Activated gamma-delta T cell (primary cell): ENCODE data around the gene KLK1.

ENCODE experiments used
- DNase-seq: peaks from one replicate; lab custom pipeline; 2025; lab: John Stamatoyannopoulos, UW

Gene KLK1

DNA sequence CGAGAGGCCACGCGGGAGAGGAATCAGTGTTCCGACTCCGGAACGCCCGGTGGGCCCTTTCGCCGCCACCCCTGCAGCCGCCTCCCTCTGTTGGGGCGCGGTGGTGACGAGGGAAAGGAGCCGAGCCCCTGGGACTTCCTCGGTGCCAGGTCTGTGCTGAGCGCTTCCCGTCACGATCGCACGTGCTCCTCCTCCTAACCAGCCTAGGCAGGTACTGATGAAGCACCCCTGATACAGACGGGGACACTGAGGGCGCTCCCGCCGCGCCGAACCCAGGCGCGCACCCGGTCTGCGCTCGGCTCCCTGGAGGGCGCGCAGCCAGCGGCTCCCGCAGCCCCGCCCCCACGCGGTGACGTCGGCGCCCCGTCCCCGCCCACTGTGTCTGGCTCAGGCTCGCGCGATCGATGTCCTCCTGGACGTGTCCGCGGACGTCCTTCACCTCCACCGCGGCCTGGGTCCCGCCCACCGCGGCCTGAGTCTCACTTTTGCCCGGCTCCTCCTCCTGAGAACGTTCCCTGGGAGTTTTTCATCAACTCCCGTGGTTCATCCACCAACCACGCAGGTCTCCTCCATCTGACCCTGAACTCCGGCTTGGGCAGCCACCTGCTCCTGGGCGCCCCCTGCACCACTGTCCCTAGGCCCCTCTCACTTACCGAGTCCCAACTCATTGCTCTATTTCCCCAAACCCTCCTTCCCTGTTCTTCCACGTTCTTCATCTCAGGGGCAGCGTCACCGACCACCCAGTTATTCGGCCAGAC is 12.4 kb upstream of the KLK1 start:
- peak; percentile 46 for DNase-seq

GRCh38 chr19:50835103-50835784 is 11.7 kb upstream of the KLK1 start:
- DNase-seq: no peak

DNA sequence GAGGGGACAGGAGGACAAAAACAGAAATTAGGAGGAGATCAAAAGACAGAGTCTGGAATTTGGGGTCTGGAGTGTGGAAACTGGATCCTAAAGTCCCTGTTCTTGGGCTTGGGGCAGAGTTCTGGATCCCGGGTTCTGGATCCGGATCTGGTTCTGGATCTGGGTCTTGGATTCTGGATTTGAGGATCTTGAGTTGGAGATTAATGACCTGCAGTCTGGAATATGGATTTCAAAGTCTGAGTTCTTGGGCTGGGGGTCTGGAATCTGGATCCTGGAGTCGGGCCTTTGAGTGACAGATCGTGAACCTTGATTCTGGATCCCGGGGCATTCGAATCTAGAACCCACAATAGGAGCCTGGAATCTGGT is 10.2 kb upstream of the KLK1 start:
- DNase-seq: no peak

DNA sequence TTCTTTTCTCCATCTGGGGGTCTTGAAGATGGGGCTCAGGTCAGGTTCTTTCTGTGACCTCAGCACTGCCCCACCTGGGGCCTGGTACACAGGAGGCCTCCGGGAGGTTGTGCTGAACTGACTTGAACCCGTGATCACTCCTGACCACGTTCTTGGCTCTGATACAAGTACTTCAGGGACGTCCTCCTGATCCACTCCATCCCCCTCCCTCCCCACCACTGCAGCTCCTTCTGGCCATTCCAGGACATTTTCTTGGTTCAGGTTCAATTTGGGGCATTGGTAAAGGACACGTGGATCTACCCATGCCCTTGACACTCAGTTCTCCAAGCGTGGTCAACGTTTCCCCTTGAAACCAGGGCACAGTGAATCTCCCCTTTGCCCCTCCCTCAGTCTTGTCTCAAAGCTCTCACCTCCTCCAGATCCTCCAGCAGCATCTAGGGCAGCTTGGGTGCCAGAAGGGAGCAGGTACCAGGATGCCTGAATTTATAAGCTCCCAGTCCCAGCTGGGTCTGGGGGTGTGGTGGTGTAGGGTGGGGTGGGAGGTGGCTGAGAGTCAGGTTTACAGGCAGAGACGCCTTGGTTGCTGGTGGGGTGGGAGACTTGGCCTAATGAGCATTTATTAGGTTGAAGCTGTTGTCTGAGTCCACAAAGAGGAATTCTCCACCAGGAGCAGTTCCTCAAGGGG is 9.7 kb upstream of the KLK1 start, which contains the start of gene KLK15:
TSS of gene KLK15 (minus strand) at position 458 of the 685 bp plus-strand sequence. CDS start 2,082 bp downstream, outside the sequence.
- DNase-seq: no peak

DNA sequence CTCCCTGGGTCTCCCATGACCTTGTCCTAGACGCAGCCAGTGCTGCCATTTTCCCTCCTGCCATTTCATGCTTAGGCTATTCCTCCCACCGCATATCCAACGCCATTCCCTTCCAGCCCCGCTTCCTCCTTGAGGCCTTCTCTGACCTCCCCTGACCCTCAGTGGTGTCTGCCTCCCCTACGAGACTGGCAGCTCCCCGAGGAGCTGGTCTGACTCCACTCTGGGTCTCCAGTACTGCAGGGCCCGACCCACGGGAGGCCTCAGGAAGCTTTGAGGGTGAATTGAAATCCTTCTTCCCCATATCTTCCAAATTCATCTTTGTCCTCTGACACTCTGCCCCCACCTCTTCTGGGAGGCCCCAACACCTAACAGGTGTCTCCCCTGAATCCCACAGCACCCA is 9.1 kb upstream of the KLK1 start:
- no peak for DNase-seq

DNA sequence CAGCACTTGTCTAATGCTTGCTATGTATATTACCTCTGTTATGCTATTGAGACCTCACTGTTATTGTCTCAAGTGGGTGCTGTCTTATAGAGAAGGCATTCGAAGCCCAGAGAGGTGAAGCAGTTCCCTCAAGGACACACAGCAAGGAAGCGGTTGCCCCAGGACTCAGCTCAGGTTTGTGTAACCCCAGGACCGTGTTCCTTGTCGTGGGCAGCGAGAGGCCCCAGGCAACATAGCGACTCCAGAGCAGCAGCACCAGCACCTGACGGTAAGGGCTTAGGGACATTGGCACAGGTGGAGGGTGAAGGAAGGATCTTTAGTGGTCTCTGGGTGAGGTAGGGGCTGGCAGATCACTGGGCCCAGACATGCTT is 7.4 kb upstream of the KLK1 start:
- DNase-seq: no peak

DNA sequence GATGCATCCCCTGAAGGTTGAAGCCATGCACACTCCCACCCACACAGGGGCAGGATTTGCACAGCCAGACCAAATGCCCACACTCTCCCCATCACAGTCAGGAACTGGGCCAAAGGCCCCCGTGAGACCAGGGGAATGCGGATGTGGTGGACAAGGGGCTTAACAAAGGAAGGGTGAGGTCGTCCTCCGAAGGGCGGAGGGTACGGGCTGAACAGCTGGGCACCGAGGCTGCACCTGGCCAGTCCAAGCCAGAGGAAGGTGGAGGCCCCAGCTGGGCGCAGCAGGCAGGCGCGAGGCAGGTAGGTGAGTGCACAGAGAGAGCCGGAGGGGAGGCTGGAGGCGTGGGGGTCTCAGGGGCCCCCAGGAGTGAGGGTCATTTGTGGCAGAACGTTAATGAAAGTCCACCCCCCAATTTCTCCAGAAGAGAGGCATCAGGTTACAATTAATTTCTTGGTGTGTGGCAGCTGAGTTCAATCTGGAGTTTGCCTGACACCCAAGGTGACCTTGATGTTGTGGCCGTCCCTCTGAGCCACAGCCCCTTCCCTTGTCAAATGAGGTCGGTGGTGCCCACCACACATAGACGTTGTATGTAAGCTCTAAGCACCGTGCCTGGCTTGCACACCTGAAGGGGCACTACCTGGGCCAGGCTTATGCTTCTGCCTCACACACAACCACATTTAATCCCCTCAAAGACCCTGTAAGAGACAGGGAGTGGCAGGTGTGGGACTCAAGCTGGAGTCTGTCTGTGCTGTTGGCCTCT is 6.9 kb upstream of the KLK1 start:
- DNase-seq: no peak

DNA sequence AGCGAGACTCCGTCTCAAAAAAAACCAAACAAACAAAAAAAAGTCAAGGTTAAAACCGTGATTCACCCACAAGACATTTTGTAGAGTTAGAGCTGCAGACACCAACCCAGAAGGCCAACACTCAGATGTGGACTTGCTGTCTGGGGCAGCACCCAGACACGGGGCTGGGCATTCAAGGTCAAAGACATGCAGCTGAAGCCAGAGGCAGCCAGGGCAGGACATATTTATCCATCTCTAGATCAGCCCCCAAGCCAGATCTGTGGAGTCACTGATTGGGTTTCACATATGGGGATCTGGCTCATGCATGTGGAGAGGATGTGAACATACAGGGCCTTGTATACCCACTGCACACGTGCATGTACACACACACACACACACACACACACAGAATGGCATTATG is 6.2 kb upstream of the KLK1 start:
- DNase-seq: no peak

DNA sequence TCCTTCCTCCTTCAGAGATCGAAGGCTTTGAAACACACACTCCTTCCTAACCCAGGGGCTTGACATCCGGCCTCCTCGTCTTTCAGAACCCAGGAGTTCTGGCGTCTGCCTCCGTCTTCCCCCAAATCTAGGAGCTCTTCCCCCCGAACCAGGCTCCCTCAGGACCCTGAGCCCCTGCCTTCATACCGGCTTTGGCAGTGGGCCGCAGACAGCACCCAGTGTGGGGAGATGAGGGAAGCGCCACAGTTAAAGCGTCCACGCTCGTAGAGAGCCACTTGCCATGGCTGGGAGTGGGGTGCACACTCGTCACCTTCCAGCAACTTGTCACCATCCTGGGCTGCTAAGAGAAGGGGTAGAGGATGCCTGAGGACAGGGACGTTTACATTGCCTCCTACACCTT is 3.9 kb upstream of the KLK1 start:
- no peak for DNase-seq

- no peak for DNase-seq
Measured at GRCh38 chr19:50826492-50827240, 3.1 kb upstream of the KLK1 start.

GRCh38 chr19:50822661-50823208 is 852 bp downstream of the KLK1 start:
- no peak for DNase-seq

DNA sequence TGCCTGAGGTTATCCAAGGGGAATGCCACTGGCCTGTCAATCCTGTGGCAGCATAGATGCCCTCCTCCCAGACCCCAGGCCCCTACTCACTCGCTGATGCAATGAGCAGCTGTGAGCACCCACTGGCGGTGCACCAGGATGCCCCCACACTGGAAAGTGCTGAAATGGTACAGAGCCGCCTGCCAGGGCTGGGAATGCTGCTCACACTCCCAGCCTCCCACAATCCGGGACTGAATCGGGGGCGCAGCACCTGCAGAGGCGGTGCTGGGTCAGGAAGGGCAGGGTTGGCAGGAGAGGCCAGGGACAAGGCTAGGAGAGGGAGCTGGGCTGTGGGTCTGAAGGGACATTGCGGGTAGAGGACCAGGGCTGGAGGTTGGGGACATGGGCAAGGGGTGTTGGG is 2.0 kb downstream of the KLK1 start:
- DNase-seq: no peak

GRCh38 chr19:50821248-50821612 is 2.4 kb downstream of the KLK1 start:
- no peak for DNase-seq

DNA sequence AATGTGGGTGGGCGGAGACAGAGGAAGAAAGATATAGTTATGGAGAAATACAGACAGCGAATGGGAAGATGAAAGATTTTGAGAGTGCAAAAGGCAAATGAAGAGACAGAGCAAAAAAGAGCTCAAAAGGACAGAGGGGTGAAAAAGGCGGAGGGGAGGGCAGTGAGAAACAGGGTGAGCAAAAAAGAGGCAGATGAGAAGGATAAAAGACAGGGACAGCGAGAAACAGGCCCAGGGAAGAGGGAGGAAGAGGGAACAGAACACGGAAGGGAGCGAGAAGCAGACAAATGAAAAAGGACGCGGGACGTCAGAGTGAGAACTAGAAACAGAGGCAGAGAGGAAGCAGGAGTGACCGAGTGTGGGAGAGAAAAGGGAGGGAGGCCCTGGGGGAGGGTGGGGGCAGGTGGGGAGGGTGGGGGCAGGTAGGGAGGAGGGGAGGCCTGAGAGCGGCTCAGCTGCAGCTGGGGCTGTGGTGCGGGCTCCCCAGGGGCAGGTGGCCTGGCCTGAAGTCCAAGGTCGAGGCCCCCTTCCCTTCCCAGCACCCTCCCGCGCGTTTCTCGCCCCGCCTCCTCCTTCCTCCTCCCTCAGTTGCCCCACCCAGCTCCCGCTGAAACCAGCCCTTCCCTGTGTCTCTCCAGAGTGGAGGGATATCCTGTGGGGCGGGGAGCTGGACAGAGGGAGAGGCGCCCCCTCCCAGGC is 2.9 kb downstream of the KLK1 start:
- no peak for DNase-seq

- DNase-seq: no peak
Measured at GRCh38 chr19:50820086-50820485, 3.5 kb downstream of the KLK1 start.

DNA sequence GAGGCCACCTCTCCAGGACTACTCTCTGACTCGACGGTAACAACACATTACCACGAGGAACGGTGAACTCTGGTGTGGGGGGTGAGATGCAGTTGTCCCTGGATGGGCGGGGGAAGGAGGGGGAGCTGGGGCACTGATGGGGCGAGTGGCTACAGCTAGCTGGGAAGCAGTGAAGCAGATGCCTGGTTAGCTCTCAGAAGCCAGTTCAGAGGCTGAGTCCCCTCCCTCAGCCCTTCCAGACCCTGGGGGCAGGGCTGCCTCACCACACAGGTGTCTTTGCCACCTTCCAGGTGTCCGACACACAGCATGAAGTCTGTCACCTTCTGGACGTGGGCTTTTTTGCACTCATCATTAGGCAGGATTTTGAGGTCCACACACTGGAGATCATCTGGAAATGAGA is 4.0 kb downstream of the KLK1 start:
- no peak for DNase-seq

GRCh38 chr19:50818859-50819472 is 4.6 kb downstream of the KLK1 start:
- DNase-seq: no peak

DNA sequence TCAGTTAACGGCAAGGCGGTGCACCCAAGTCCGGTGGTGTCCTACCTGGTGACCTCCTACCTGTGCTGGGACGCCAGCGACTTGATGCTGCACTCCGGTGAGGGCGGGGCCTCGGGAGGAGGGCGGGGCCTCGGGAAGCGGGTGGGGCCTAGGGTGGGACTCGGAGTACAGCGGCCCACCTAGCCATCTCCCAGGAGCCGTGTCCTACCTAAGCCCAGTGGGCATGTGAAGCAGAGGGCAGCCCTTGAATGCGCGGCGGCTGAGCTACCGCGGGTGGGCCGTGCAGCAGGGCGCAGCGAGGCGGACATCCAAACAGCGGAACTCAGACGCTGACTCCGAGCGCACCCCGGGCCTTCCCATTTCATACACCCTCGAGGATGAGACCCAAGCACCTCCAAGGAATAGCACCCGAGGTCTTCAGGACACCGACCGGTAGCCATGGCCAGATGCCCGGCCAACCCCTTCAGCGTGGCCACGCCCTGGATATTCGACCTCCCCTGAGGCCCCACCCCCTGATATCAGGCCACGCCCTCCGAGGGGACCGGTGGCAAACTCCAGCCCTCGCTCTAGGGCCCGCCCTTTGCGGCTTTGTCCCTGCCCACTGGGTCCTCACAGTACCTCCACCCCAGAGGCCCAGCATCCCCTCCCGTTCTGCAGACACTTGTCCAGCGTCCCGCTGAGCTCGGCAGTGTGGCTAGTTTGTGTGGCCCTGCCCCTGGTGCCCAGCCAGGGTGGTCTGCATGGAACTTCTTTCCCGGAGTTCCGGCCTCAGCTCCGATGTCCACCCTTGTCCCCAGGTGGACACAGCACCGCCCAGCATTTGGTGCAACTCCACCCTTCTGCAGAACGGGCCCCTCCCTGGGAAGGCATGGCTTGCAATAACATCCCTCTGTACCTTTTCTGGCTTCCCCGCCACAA is 5.4 kb downstream of the KLK1 start:
- DNase-seq: no peak

DNA sequence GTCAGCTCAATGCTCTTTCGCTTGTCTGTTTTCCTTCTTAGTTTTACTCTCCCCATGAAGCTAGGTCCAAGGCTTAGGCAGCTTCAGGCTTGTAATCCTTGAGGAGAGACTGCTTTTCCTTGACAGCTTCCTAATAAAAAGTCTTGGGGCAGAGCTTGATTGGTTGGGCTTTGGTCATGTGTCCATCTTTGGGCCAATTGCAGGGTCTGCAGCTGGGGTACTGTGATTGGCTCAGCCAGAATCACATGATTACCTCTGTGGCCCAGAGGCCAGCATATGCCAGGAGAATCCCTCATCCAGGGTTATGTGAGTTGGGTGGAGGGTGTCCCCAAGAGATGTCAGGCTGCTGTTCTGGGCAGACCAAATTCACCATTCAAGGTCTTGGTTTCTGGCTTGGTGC is 8.1 kb downstream of the KLK1 start:
- DNase-seq: no peak
